KOPT-K1 (cell line): Measurements from ENCODE around the gene SCAMP5.

Source experiments
- H3K27ac ChIP-seq: fragments of 200-600 bp; sonication (generic); 2 replicates; pipeline ENCODE4 v1.5.1; 2016; ENCODE audit warnings: antibody characterized with exemption, mild to moderate bottlenecking, low read depth, low read length; ENCODE audit not compliant: poor library complexity, severe bottlenecking
- H3K36me3 ChIP-seq: fragments of 200-600 bp; sonication (generic); 2 replicates; pipeline ENCODE4 v1.5.1; 2017; ENCODE audit warnings: antibody characterized with exemption, mild to moderate bottlenecking, low read length, moderate library complexity; ENCODE audit not compliant: insufficient read depth
- H3K9me3 ChIP-seq: fragments of 200-600 bp; sonication (generic); 2 replicates; pipeline ENCODE4 v1.5.1; 2017; ENCODE audit warnings: antibody characterized with exemption, low read length, mild to moderate bottlenecking; ENCODE audit not compliant: insufficient read depth, poor library complexity, severe bottlenecking

The SCAMP5 gene

DNA sequence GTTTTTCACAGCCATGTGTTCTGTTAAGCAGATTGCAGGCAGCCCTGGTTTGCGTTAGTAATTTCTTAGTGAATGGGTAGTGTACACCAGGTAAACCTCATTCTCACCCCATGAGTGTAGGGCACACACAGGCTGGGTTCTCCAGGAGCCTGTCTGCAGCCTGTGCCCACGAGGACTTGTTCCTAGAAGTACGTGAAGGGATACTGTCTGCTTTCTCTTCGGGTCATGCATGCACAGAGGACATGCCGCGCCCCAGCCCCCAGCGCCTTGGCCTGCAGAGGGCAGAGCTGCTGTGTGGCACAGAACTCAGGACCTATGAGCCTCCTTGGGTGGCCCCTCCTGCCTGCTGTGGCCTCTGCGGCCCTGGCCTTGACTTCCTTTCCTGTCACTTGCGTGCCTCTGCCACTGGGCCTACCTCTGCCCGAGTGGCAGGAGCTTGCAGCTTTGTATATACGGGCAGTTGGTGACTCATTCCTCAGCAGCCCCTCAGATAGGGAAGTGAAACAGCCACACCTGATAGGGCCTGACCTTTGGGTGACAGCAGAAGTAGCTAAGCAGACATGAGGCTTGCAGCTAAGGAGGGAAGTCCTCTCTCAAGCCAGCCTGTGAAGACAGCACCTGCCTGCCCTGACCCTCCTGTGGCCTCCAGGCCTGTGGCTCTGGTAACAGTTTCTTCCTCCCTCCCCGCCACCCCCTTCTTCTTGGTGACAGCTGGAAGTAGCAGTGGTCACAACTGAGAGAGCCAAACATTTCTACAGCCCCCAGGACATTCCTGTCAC lies 47.6 kb downstream of the SCAMP5 start:
- Histone ChIP-seq H3K9me3 (no peaks in the 10 kb centered on the region), H3K36me3 (peaks cover 33% of the 10 kb centered on the region; the same call in 1 of the 2 replicates), H3K27ac (no peak overlapping the region)

DNA sequence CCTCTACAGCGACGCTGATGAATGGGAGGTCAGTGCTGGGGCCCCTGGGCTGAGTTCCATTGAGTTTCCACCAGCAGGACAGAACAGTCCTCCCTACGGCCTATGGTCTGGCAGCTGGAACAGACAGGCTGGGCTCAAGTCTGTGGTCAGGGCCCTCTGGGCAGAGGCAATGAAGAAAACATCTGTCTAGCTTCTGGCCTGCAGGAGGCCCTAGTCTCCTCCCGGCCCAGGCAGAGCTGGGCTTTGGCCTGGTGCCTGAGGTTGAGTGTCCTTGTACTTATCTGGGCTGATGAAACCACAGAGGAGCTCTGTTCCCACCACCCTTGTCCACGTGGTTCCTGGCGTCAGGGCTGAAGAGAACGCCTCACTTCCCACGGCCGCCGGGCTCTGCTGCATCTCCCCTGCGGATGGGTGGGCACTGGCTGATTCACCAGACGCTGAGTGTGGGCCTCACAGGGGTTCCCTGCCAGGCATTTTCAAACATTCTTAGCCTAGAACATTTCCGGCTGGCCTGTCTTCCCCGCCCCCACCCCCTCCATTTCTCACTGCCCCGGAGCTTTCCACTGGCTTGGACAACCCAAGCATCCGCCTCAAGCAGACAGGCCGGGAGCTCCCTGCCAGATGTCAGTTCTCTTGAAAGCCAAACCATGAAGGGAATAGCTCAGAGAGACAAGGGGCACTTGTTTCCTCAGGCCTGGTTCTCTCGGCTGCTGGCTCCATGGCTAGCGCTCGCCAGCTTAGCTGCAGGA lies 48.3 kb downstream of the SCAMP5 start:
- Histone ChIP-seq H3K36me3 (peaks cover 40% of the 10 kb centered on the region; the same call in 1 of the 2 replicates), H3K27ac (no peak overlapping the region), H3K9me3 (no peaks in the 10 kb centered on the region)

- Histone ChIP-seq H3K9me3 (no peaks in the 10 kb centered on the region), H3K27ac (no peak overlapping the region), H3K36me3 (peaks cover 47% of the 10 kb centered on the region; the same call in 1 of the 2 replicates)
These were observed 49.0 kb downstream of the SCAMP5 start for GRCh38 chr15:75044258-75044878.

DNA sequence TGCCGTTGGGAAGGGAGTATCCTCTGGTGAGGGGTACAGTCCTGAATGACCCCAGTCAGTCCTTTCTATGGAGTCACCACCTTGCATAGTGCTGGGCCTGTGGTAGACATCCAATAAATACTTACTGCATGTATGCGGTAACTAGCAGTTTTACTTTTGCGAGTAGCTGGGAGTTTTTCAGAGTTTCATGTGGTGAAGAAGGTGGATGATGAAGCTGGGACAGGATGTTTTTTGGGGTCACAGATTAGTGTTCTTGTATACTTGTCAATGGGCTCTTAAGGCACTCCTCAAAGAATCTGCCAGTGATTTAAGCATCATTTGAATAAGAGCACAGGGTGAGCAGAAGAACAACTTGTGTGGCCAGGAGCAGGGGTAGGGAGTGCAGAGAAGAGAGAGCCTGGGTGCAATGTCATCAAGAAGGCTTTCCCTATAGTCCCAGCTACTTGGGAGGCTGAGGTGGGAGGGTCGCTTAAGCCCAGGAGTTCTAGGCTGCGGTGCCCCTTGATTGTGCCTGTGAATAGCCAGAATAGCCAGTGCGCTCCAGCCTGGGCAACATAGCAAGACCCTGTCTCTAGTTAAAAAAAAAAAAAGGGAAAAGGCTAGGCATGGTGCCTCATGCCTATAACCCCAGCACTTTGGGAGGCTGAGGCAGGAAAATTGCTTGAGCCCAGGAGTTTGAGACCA lies 50.1 kb downstream of the SCAMP5 start:
- Histone ChIP-seq H3K9me3 (no peaks in the 10 kb centered on the region), H3K27ac (no peak overlapping the region), H3K36me3 (peaks cover 51% of the 10 kb centered on the region; the same call in 1 of the 2 replicates)

DNA sequence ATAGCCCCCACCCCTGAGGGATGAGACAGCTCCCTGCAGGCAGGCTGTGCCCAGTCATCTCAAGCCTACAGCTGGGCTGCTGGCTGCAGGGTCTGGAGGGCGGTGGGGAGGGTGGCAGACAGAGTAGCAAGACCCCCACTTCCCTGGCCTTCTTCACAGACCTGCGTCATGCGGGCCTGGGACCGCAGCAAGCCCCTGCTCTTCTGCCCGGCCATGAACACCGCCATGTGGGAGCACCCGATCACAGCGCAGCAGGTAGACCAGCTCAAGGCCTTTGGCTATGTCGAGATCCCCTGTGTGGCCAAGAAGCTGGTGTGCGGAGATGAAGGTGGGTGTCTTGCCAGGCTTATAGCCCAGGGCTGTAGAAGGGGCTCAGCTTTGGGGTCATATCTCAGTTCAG lies 53.0 kb downstream of the SCAMP5 start:
- peaks cover 42% of the 10 kb centered on the region; the same call in 1 of the 2 replicates for H3K36me3 ChIP-seq
- no peaks in the 10 kb centered on the region for H3K9me3 ChIP-seq
- H3K27ac ChIP-seq, result no peak overlapping the region

GRCh38 chr15:75049392-75049791 lies 54.0 kb downstream of the SCAMP5 start:
- Histone ChIP-seq H3K27ac (no peak overlapping the region), H3K9me3 (no peaks in the 10 kb centered on the region)

DNA sequence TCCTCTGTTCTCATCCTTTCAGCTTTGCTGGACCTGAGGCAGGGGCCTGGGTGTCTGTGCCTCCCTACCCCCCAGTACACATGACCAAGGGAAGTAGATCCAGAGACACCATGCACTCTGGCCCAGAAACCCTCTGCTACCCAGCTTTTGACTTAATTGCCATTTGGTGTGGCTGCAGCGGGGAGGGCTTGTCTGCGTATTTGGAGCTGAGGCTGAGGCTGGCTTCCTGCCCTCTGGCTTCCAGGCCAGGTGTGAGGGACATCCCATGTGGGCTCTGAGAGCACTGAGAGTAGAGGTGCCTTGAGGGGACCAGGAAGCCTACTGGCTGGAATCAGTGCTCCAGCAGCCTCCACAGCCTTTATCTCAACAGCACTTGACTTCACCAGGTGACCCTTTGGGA lies 54.9 kb downstream of the SCAMP5 start:
- Histone ChIP-seq H3K27ac (no peak overlapping the region), H3K36me3 (peaks cover 24% of the 10 kb centered on the region; the same call in 1 of the 2 replicates), H3K9me3 (no peaks in the 10 kb centered on the region)

More at GRCh38 chr15:75049392-75049791, 54.0 kb downstream of the SCAMP5 start:
- H3K36me3 ChIP-seq, result peaks cover 33% of the 10 kb centered on the region; the same call in 1 of the 2 replicates

GRCh38 chr15:75051191-75051608 lies 55.8 kb downstream of the SCAMP5 start:
- no peaks in the 10 kb centered on the region for H3K9me3 ChIP-seq
- peaks cover 24% of the 10 kb centered on the region; the same call in 1 of the 2 replicates for H3K36me3 ChIP-seq
- H3K27ac ChIP-seq, result no peak overlapping the region

DNA sequence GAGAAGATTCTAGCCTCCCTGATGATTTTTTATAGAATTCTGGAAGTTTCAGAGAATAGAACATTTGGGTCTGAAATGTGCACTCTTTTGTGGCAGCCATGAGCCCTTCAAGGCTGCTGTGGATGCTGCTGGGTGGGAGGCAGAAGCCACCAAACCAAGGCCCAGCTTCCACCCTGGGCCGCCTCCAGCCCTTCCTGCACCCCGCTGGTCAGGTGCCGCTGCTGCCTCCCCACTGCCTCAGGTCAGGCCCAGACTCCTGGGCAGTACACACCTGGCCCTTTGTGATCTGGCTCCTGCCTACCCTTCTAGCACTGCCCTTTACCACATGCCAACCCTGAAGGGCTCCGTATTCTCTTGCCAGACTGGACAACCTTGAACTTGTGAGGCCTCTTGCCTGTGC lies 56.3 kb downstream of the SCAMP5 start:
- Histone ChIP-seq H3K27ac (no peak overlapping the region), H3K36me3 (peaks cover 24% of the 10 kb centered on the region; the same call in 1 of the 2 replicates), H3K9me3 (no peaks in the 10 kb centered on the region)

DNA sequence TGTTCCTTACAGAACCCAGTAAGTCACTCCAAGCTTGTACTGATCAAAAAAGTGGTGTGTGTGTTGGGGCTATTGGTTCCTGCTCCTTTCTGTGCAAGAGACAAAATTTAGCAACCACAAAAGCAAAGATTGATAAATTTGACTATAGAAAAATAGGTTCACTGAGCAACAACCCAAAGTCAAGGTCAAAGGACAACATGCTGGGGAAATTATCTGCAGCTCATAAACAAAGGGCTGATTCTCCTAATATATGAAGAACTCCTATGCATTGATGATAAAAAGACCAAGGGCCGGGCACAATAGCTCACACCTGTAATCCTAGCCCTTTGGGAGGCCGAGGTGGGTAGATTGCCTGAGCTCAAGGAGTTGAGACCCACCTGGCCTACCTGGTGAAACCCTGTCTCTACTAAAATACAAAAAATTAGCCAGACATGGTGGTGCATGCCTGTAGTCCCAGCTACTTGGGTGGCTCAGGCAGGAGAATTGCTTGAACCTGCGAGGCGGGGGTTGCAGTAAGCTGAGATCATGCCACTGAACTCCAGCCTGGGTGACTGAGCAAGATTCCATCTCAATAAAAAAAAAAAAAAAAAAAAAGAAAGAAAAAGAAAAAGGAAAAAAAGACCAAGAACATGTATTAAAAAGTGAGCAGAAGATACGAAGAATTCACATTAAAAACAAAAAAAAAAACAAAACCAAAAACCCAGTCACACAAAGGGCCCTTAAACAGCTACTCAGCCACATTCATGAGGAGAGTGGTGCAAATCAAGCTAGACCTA lies 57.8 kb downstream of the SCAMP5 start:
- Histone ChIP-seq H3K27ac (no peak overlapping the region), H3K36me3 (peaks cover 16% of the 10 kb centered on the region; the same call in 1 of the 2 replicates), H3K9me3 (no peaks in the 10 kb centered on the region)

GRCh38 chr15:75053748-75054125 lies 58.4 kb downstream of the SCAMP5 start:
- Histone ChIP-seq H3K9me3 (no peaks in the 10 kb centered on the region), H3K36me3 (peaks cover 10% of the 10 kb centered on the region; the same call in 1 of the 2 replicates), H3K27ac (no peak overlapping the region)

- no peak overlapping the region for H3K27ac ChIP-seq
- peaks cover 4% of the 10 kb centered on the region; the same call in 1 of the 2 replicates for H3K36me3 ChIP-seq
- H3K9me3 ChIP-seq, result no peaks in the 10 kb centered on the region
These were observed 59.0 kb downstream of the SCAMP5 start for GRCh38 chr15:75054172-75054897.

DNA sequence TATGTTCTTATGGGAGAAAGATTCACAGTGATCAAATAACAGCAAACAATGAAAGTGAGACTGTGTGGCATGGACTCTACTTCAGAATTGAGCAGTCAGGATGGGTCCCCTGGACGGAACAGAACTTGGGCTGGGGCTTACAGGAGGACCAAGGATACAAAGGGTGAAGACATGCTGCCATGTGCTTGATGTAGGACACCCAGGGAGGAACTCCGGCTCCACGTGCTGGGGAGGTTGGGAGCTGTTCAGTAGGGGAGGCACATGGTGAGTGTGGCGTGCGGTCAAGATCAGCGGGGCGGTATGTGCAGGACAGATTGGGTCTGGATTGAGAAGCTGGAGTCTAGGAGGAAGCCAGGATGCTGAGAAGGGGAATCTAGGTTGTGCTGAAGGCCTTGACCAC lies 60.7 kb downstream of the SCAMP5 start:
- no peaks in the 10 kb centered on the region for H3K36me3 ChIP-seq
- no peaks in the 10 kb centered on the region for H3K9me3 ChIP-seq
- no peak overlapping the region for H3K27ac ChIP-seq
